GM10266 (cell line): ENCODE data around the gene CYP4F2.
A peak's percentile ranks its signal among the peaks of the same experiment; 100 is the strongest.
"Not testable (repeated sequence)": the region's sequence is repeated elsewhere in the genome, so short reads cannot be mapped to it uniquely, and the experiment has no call there.

Source experiments
- DNase-seq: peaks from one replicate; pipeline ENCODE4 v3.0.0; 2012; ENCODE audit errors: extremely low spot score
- TF ChIP-seq, protein P1 (sequence below): IDR thresholded peaks from 2 replicates; pipeline ENCODE4 v1.5.1; 2012; ENCODE audit warnings: mild to moderate bottlenecking, low read depth; ENCODE audit not compliant: control insufficient read depth, insufficient read depth; ENCODE audit errors: missing control alignments

The CYP4F2 gene

DNA sequence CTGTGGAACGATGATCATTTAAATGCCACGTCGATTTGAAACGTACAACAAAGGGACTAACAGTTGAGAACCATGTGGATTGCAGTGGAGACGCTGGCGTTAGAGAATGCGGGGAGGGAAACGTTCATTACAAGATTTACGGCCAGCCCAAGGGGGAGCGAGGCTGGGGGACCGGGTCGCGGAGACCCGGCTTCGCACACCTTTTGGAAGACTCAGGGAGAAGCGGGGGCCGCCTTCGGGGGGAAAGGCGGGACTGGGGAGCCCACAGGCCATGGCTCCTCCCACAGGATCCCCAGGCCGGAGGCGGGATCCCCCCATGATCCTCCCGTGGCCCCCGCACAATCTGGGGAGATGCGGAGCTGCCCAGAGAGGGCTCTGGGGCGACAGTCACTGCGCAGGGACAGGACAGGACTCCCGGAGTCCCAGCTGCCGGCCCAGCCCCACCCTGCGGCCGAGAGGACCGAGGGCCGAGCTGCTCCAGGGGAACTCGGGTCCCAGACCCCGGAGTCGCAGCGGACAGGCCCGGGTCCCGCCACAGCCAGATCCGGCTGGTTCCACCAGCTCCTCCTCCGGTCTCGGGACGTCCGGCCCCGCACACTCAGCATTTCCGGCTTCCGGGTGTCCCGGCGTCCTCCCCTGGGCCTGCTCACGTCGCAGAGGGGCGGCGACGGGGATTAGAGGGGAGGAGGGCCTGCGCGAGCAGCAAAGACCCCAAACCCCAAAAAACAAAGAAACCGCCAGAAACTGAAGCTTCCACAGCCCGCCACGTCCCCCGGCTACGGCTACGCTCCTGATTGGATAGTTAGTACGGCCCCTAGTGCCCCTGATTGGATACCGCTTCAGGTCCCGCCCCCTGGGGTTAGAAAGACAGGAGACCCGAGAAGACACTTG is 61.3 kb downstream of the CYP4F2 start:
- TF ChIP-seq, protein P1, sequence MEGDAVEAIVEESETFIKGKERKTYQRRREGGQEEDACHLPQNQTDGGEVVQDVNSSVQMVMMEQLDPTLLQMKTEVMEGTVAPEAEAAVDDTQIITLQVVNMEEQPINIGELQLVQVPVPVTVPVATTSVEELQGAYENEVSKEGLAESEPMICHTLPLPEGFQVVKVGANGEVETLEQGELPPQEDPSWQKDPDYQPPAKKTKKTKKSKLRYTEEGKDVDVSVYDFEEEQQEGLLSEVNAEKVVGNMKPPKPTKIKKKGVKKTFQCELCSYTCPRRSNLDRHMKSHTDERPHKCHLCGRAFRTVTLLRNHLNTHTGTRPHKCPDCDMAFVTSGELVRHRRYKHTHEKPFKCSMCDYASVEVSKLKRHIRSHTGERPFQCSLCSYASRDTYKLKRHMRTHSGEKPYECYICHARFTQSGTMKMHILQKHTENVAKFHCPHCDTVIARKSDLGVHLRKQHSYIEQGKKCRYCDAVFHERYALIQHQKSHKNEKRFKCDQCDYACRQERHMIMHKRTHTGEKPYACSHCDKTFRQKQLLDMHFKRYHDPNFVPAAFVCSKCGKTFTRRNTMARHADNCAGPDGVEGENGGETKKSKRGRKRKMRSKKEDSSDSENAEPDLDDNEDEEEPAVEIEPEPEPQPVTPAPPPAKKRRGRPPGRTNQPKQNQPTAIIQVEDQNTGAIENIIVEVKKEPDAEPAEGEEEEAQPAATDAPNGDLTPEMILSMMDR = no peak

GRCh38 chr19:15835565-15836329 is 62.1 kb downstream of the CYP4F2 start:
- not testable (repeated sequence) for DNase-seq

More for the DNA sequence above, 61.3 kb downstream of the CYP4F2 start:
- peak; percentile 93 for DNase-seq

GRCh38 chr19:15834232-15834631 is 63.6 kb downstream of the CYP4F2 start:
- not testable (repeated sequence) for DNase-seq

GRCh38 chr19:15831626-15832025 is 66.2 kb downstream of the CYP4F2 start:
- no peak for DNase-seq
- TF ChIP-seq, protein P1 = no peak

DNA sequence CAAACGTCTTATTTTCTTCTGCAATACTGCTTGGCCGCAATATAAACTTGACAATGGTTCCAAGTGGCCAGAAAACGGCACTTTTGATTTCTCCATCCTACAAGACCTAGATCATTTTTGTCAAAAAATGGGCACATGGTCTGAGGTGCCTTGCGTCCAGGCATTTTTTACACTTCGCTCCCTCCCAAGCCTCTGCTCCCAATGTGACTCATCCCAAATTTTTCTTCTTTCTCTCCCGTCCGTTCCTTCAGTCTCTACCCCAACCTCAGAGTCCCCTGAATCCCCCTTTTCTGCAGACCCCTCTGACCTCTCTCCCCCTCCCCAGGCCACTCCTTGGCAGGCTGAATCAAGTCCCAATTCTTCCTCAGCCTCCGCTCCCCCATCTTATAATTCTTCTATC is 68.1 kb downstream of the CYP4F2 start:
- no peak for DNase-seq
- TF ChIP-seq, protein P1 = no peak

DNA sequence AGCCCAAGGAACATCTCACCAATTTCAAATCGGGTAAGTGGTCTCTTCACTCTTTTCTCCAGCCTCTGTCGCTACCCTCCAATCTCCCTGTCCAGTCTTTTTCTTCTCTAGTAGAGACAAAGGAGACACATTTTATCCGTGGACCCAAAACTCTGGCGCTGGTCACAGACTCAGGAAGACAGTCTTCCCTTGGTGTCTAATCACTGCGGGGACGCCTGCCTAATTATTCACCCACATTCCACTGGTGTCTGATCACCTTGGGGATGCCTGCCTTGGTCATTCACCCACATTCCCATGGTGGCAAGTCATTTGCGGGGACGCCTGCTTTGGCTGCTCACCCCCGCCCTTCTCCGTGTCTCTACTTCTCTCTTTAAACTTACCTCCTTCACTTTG is 68.6 kb downstream of the CYP4F2 start:
- no peak for DNase-seq
- TF ChIP-seq, protein P1 = no peak

DNA sequence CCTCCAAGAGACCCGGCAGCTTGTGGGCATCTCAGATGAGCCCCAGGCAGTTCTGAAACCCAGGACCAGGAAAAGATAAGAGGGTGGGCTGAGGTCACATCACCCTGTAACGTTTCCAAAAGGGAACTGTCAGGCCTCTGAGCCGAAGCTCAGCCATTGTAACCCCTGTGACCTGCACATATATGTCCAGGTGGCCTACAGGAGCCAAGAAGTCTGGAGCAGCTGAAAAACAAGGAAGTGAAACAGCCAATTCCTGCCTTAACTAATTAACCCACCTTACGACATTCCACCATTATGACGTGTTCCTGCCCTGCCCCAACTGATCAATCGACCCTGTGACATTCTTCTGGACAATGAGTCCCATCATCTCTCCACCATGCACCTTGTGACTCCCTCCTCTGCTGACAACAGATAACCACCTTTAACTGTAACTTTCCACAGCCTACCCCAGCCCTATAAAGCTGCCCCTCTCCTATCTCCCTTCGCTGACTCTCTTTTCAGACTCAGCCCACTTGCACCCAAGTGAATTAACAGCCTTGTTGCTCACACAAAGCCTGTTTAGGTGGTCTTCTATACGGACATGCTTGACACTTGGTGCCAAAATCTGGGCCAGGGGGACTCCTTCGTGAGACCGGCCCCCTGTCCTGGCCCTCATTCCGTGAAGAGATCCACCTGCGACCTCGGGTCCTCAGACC is 69.1 kb downstream of the CYP4F2 start:
- DNase-seq = not testable (repeated sequence)

DNA sequence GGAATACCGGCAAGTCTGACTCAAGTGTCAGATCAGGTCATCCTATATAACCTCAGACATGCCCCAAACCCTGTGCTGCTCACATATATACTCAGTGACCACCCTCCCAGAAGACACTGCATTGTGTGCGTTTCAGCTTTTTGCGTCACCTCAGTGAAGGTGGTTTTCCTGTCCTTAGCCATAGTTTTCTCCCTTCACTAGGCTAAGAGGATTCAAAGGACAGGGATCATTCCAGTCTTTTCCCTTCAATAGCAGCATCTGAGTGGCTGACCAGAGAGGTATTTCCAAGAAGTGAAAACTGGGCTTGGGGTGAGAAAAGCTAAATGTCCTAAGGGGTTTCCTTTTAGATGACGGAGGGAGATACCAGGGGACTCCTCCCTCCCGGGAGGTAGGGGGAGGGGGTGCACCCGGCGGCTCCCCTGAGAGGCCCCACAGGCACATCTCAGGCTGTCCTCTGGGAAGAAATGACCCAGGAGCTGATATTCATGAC is 69.7 kb downstream of the CYP4F2 start:
- no peak for DNase-seq
- TF ChIP-seq, protein P1 = no peak
